Bone marrow (tissue), 2 donors: ENCODE data around the gene ACKR3.

Source experiments
- DNase-seq, 2 donors: peaks; one replicate each; lab custom pipeline; 2025; lab: John Stamatoyannopoulos, UW

ACKR3 gene

DNA sequence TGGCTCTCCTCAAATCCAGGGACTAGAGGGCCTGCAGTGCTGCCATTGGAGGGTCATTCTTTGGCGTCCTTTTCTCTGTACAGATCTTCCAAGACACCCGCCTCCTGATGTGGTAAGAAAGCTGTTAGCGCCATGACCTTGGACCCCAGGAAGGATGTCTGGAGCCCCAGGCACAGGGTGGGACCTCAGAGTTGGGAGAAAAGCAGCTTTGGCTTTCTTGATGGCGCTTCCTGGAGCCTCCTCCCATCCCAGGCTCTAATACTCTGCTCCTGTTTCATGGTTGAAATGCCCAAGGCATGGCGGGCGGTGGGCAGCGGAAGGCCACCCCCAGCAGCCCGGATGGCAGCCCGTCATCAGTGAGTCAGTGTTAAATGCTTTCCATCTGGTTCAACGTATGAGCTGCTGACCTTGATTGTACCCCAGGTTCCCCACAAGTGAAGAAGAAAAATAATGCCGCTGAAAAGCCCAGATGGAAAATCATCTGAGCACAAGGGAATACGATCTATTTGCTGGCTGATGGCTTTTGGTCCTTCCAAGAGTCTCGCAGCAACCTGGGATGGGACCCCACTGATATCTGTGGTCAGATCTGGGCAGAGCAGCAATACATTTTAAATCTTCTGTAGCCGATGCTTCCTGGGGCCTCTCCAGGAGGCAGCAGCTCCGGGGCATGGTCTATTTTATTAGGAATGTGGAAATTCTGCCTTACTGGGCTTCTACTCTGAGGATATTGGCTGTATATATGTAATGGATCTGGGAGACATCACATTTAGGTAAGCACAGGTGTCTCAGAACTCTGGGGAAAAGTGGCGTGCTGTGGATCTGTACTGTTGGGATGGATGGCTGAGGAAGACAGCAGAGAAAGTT lies 15.1 kb downstream of the ACKR3 start:
- no peak for DNase-seq

DNA sequence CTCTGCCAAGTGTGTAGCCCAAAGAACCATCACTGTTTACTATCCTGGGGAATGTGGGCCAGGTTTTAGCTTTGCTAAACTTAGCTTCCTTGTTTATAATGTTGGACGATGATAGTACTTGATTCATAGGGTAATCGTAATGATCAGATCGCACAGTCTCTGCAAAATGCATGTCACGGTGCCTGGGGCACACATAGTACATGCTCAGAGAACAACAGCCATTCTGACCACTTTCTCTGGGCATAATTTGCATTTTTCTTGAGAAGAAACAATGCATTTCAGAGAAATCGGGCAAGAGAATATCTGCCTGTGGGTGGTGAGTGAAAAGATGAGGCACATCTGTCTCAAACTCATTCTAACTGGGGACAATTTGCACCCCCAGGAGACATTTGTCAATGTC lies 16.3 kb downstream of the ACKR3 start:
- DNase-seq = no peak

DNA sequence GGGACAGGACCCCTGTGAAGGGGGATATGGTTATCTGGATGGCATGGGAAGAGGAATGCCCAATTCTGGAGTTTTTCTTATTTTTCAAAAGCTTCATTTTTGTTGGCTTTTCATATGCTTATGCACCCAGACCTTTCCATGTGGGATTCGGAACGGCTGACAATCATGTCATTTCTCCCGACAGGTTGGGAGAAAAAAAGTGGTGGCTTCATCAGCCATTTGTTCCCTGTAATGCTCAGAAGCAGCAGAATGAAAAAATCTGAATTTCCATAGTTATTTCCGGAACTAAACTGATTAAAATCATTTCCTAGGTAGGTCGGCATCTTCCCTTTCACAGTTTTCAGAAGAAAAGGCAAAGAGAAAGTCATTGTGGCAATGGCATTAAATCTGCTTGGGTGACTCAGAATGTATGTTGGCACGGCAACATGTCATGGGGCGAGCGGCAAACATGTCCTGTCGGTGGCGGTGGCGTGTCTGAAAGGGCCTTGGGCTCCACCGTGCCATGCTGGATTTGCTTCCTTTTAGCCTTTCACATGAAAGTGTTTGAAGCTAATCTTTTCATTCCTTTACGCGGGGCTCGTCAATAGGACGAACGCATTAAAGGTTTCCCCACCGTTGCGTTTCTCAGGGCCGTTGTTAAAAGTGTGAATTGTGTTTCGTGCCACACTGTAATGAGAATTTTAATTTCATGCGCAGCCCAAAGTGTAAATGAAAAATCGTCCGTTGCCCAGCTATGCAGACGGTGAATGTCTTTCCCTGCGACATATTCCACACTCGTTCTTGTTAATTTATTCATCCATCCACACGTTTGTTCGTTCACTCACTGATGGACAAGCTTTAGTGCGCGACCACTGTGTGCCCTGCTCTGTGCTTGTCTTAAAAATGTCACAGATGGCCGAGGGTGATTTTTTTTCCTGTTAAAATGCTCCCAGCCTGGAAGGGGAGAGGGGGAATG lies 18.5 kb downstream of the ACKR3 start:
- DNase-seq = no peak

DNA sequence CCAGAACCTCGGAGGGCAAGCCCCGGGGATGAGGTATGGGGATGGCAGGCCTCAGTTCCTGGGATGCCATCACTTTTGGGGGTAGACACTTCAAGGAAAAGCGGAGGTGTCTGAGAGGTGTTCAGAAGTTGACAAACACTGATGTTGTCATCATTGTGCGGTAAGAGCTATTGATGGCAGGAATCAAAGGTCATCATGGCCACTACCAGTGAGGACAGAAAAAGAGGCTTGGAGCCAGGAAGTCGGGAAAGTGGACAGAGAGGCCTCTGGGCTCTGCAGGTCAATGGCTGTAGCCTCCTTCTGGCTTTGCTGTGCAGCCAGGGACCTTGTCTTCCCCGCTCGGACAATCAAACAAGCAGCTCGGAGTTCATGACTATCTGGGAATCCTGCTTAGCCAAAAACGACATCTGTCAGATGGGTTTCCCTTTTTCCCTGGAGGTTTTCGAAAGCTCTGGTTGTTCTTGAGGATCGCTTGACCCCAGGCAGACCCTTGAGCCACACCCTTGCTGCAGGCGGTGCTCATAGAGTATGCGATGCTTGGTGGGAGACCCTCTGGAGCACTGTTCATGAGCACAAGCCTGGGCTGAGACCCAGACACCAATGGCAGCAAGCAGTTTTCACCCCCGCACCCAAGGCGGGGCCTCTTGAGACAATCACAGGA lies 19.4 kb downstream of the ACKR3 start:
- no peak for DNase-seq

DNA sequence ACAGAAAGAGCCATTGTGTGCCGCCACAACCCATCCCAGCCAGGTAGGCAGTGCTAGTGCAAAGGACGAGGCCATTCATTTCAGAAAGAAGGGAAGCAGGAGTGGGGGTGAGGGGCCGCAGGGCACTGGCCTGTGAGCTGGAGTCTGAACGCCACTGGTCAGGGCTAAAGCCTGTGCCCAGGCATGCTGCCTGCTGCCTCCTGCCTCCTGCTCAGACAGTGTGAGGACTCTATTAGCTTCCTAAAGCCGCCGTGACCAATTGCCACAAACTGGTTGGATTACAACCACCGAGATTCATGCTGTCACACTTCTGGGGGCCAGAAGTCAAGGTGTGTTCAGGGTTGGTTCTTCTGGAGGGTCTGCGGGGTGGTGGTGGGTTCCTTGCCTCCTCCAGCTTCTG lies 21.2 kb downstream of the ACKR3 start:
- no peak for DNase-seq

DNA sequence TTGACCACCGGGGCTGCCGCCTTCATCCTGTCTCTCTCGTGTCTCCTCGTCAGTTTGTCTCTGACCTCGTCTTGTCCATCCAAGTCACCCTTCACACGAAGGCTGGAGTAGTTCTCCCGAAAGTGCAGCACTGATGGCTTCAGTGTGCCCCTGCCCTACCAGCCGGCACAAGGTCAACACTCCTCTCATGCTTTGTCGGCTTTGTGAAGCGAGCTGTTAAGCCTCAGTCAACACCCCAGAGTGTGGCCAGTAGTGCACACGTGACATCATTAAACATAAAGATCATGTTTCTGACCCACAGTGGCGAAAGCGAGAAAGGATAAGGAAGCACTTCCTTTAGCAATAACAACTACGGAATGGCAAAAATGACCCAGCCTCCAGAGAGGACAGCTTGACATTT lies 23.2 kb downstream of the ACKR3 start:
- DNase-seq = no peak

DNA sequence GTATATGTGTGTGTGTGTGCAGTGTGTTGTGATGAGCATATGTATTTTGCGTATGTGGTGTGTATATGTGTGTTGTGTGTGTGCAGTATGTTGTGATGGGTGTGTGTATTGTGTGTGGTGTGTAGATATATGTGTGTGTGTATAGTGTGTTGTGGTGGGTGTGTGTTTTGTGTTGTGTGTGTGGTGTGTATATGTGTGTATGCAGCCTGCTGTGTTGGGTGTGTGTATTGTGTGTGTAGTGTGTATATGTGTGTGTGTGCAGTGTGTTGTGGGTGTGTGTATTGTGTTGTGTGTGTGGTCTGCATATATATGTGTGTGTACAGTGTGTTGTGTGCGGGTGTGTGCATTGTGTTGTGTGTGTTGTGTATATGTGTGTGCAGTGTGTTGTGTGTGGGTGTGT lies 23.9 kb downstream of the ACKR3 start:
- no peak for DNase-seq

DNA sequence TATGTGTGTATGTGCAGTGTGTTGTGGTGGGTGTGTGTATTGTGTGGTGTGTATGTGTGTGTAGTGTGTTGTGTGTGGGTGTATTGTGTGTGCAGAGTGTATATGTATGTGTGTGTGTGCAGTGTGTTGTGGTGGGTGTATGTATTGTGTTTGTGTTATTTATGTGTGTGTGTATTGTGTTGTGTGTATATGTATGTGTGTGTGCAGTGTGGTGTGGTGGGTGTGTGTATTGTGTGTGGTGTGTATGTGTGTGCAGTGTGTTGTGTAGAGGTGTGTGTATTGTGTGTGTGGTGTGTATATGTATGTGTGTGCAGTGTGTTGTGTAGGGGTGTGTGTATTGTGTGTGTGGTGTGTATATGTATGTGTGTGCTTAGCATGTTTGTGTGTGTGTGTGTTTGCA lies 24.3 kb downstream of the ACKR3 start:
- DNase-seq = no peak

DNA sequence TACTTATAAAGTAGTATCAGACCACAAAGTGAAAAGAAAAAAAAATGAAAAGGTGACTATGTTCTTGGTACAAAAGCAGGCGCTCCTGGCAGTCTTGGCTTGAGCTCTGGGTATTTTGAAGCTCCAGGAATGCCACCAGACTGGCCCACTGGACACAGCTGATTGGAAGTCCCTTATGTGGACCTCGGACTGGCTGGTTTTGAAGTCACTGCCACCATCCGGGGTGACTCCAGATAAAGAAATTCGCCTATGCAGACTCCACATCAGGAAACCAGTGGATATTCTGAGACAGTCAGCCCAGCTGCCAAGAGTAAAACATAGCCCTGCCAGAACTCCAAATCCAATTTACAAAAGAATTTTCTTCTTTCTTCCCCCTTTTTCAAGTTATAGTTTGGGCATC lies 28.0 kb downstream of the ACKR3 start:
- DNase-seq = no peak

DNA sequence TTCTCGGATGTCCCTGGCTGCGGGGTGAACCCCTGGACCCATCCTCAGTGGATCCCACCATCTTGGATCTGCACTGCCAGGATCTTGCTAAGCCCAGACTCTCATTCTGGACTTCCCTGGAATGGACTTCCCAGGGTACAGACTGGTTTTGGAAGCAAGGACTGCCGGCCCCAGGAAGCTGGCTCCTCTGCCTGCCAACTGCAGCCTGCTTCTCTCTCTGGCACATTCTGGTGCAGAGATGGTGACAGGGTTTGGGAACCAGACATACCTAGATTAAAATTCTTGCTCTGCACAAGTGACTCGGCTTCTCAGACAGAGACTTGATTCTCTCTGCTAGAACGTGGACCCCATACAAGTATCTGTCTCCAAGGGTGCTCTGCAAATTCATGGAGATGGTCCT lies 29.4 kb downstream of the ACKR3 start:
- no peak for DNase-seq

DNA sequence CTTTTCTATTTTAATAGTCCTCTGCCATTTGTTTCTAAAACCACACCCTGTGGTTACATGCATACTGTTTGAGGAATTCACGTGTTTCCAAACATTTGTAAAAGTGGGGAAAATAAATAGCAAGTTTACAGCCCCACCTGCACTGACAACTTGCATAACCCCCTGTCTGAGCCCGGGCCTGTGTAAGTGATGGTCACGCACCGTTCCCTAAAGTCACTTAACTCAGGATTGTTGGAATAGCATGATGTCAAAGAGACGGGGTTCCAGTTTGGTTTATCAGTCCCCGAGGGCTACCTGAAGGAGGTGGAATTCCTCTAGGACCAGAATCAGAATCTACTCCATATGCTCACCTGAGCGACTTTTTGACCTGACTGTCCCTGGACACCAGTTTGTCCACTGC lies 30.5 kb downstream of the ACKR3 start:
- no peak for DNase-seq

DNA sequence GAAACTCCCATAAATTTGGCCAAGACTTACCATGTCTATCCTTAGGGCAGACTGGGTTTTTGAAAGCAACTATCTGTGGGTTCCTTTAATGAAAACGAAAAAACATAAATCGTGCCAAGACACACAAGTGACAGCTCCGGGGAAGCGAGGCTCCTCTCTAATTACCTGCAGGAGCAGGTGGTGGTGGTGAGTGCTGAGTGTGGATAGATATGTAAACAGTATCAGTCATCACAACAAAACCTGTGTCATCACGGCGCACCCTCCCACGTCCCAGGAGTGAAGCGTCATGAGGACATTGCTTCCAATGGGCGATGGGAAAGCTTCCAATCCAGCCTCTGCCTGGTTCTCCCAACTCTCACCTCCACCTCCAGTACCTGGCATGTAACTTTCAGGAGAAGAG lies 31.3 kb downstream of the ACKR3 start:
- DNase-seq = no peak

DNA sequence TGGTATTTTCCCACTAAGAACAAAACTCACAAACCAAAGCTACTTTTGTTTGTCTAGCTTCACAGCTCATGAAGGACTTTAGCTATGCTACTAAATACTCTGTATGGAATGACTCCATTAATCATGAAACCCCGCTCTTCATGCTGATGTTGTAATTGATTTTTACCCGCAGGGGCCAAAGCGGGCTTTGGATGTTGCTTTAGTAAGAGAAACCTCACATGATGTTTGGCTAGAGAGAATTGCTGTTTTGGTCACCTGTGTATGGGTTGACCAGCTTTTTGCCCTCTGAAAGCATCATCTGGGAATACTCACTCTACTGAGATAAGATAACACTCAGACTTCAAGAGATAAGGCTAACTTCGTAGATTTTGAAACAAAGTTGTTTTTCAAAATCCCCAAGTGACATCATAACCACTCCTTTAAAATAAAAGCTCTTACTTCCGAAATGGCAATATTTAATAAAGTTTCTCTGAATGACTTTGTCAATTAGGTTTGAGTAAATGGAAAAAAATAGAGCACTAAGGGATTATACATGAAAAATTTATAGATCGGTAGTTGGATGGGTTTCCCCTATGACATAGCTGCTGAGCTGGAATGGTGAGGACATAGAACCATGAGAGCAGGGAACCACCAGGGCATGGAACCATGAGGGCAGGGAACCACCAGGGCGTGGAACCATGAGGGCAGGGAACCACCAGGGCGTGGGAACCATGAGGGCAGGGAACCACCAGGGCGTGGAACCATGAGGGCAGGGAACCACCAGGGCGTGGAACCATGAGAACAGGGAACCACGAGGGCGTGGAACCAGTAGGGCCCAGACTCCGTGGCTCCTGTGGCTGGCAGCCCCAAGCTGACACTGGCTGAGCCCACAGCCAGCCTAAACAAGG lies 31.9 kb downstream of the ACKR3 start:
- DNase-seq = no peak

DNA sequence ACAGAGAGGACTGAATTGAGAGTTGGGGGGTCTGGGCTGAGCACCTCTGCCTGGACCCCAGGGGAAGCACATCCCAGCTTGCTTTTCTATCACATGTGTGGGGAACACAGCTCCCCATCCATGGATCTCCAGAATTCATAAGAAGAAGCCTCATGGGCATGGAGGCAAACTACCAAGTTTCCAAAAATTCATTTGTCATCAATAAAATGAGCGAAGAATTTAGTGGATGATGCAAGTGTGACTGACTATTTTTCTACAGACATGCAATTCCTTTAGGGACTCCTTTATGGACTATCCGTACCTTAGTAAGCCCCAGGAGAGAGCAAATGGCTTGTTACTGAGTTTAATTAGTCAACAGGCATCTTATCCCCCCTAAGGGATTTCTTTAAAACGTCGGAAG lies 33.1 kb downstream of the ACKR3 start:
- DNase-seq = no peak

DNA sequence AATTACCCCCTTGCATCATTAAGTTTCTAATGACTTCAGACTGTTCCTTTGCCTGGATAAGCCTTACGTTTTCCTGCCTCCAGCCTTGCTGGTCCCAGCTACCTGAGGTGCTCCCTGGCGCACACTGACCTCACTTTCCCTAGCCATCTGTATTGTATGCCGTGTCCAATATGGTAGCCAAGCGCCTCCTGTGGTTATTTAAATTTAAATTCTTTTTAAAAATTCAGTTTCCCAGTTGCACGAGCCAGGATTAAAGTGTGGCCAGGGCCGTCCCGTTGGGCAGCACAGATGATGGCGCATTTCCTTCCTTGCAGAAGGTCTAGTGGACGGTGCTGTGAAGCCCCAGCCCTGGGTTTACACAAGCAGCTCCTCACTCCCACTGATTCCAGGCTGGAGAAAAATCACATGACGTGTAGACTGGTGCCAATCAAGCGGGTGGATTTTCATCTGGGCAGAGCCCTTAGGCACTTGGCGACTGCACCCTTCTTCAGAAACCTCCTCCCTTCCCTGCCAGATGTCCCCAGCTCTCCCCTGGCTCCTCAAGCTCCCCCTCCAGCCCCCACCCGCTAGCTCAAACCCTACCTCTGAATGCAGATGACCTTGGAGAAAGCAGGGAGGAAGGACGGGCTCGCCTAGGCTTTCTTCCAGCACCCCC lies 33.9 kb downstream of the ACKR3 start:
- DNase-seq = no peak

DNA sequence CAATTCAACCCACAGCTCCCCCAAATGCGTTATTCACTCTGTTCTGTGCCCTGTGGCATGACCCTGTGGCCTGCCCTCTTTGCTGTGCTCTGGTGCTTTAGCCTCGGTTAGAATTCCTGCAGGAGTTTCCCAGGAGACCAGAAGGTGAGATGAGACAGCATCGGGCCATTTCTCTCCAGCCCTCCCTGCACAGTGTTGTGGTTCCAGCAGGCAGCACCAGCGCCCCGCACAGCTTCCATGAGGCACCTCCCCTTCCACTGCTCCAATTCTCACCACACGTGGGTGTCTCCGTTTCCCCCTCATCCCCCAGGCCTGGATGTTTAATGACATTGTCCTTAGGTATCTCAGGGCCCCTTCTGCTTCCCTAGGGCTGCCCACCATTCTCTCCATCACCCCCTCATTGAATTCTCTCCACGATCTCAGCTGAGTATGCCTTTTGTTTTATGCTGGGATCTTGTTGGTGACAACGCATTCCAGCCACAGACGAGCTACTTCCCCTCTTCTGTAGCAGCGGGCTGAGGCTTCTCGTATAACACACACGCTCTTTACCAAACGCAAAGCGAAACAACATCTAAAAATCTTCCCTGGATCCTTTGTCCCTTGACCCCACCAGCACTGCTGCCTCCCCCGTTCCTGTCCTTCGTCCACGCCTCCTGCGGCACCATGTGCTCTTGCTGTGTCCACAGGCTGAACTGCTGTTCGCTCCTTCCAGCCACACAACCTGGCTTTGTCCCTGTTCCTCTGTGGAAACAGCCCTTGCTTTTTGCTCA lies 35.1 kb downstream of the ACKR3 start:
- DNase-seq = no peak

DNA sequence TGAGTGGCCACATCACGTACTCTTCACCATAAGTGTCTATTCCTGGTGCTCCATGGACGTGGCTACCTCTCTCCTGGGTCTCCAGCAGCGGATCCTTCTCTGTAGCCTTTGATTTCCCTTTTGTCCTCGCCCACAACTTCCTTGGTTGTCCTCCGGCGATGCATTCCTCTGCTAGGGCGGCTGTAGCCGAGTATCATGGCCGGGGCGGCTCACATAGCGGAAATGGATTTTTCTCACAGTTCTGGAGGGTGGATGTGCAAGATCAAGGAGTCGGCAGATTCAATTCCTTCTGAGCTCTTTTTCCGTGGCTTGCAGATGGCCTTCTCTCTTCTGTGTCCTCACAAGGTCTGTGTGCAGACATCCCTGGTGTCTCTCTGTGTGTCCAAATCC lies 35.7 kb downstream of the ACKR3 start:
- DNase-seq = no peak

DNA sequence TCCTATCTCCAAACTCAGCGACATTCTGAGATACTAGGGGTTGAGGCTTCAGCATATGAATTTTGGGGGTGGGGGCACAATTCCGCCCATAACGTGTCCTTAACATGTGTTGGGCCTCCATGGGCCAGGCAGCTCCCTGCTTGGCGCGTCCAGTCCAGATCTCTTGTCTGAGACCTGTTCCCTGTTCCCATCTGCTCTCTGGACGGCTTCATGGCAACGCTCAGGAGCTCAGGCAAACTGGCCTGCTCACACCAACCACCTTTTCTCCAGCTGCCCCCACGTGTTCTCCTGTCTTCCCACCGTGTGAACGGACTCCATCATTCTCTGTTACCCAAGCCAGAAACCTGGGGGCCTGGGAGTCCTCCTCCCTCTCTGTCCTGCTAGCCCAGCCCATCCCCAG lies 36.4 kb downstream of the ACKR3 start:
- no peak for DNase-seq

DNA sequence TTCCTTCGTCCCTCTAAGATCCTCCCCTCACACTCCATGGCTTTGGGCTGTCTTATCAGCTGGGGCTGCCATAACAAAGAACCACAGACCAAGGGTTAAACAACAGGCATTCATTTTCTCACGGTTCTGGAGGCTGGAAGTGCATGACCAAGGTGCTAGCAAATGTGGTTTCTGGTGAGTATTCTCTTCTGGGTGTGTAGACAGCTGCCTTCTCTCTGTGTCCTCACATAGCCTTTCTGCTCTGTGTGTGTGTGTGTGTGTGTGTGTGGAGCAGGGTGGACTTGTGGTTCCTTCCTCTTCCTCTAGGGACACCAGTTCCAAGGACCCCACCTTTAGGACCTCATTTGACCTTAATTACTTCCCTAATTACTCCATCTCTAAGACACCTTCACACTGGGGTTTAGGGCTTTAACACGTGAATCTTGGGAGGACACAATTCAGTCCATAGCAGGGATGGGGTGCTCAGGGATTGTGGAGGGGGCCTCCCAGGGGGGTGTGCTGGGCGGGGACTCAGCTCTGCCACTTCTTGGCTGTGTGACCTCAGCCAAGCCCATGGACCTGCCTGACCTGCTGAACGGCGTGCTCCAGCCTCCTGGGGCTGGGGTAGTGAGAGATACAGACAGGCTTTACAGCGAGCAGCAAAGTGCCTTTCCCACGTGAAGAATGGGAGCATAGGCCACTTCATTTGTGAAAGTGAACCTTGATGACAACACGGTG lies 38.0 kb downstream of the ACKR3 start:
- no peak for DNase-seq

DNA sequence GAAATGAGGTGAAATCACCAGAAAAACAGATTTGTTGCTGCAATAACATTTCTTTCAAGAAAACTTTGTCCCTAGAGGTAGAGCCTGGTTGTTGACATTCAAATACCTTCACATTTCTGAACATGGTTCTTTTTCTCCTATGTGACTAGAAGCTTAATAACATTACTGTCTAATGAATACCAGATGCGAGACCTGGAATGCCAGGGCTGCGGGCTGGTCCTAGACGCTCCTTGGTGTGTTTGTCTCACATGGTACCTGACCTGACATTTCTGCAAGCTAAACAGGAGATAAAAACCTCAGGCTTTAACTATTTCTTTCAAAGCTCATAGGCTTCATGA lies 38.5 kb downstream of the ACKR3 start:
- no peak for DNase-seq
